K562 (cell line): ENCODE data around the gene EGFR.

Source experiments
- EZH2 ChIP-seq: IDR thresholded peaks from 2 replicates; pipeline ENCODE4 v1.6.1; 2012; ENCODE audit warnings: low read depth, mild to moderate bottlenecking, inconsistent platforms, low read length, borderline replicate concordance
- NRF1 ChIP-seq, 2 experiments: fragments of 450-650 bp; IDR thresholded peaks in 1 of 2; conservative IDR thresholded peaks in 1 of 2; 2 replicates each; pipeline ENCODE4 v1.6.1; 2014; ENCODE audit warnings: mild to moderate bottlenecking in 2 of 2
- POLR2AphosphoS5 ChIP-seq: IDR thresholded peaks from 2 replicates; pipeline ENCODE4 v1.6.1; 2011; ENCODE audit warnings: mild to moderate bottlenecking, low read depth, low read length, moderate library complexity; ENCODE audit not compliant: control insufficient read depth, insufficient read depth

GRCh38 chr7:55107946-55108345 lies 89.1 kb downstream of the EGFR start:
- no peak for TF ChIP-seq POLR2AphosphoS5
- TF ChIP-seq NRF1 (conservative IDR thresholded peaks at IDR 0.05 in 1 of 2, IDR thresholded peaks at IDR 0.05 in 1 of 2) = no peak
- no peak for TF ChIP-seq EZH2
